Stimulated activated CD8-positive, alpha-beta memory T cell treated with anti-CD3 and anti-CD28 coated beads, Interleukin-4, amount 100 ng/mL, for 48 hours (primary cell): ENCODE results near the gene DCPS.
"Not testable (repeated sequence)": the region's sequence is repeated elsewhere in the genome, so short reads cannot be mapped to it uniquely, and the experiment has no call there.

Experiments used
- DNase-seq: peaks from one replicate; pipeline ENCODE4 v3.0.0-alpha.2; 2020

DCPS gene

GRCh38 chr11:126303623-126304456, at the start of gene DCPS:
TSS of gene DCPS (plus strand) at chr11:126304060. CDS start at chr11:126304081, 21 bp downstream.
- peak; percentile 90 for DNase-seq

- DNase-seq, result no peak
Measured at GRCh38 chr11:126254819-126255218, 49.0 kb upstream of the DCPS start.

DNA sequence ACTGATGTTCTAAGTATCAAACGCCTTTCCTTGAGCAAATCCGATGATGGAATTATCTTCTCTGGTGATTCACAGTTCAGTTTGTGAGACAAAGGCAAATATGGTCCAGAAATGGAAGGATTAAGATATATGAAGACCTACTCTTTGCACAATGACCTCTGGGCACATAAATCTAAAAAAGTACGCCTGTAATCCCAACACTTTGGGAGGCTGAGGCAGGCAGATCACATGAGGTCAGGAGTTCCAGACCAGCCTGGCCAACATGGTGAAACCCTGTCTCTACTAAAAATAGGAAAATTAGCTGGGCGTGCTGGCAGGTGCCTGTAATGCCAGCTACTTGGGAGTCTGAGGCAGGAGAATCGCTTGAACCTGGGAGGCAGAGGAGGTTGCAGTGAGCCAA, 48.4 kb upstream of the DCPS start:
- not testable (repeated sequence) for DNase-seq

GRCh38 chr11:126256216-126256615, 47.6 kb upstream of the DCPS start:
- DNase-seq, result no peak

- no peak for DNase-seq
Measured at GRCh38 chr11:126257144-126257543, 46.7 kb upstream of the DCPS start.

GRCh38 chr11:126257764-126258163, 46.1 kb upstream of the DCPS start:
- DNase-seq, result no peak

DNA sequence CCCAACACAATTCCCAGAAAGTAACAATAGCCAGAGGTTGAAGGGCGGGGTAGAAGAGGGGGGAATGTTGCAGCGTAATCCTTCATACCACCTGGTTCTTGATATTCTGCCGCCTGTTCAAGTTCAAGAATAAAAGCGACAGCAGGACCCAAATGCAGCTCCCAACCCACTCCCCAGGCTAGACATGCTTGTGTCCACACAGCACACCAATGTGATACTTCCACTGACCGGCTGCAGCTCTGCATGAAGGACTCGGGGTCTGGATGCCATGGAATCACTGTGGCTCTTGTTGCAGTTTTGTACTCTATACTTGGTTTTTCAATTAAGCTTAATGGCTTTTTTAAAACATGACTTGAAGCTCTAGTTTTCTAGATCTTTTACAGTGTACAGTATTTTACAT, 41.6 kb upstream of the DCPS start:
- no peak for DNase-seq

- DNase-seq, result no peak
Measured at GRCh38 chr11:126263489-126263888, 40.4 kb upstream of the DCPS start.

DNA sequence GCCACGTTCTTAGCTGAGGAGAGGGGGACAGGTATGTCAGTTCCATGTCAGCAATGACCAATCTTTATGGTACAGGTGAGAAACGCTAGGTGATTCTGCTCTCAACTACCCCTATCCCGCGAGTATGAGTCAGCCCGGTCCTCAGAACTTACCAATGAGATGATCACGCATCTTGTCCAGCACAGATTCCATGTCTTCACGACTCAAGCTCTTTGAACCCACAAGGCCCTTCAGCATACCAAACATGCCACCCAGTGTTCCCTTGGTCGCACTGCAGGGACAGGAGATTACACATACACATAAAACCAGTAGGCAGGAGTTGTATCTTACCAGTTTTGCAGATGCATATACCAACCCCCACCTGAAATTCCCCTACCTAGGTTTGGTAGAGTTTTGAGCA, 38.0 kb upstream of the DCPS start:
- DNase-seq, result no peak

- DNase-seq, result no peak
Measured at GRCh38 chr11:126267650-126268049, 36.2 kb upstream of the DCPS start.

GRCh38 chr11:126268361-126268707, 35.5 kb upstream of the DCPS start:
- no peak for DNase-seq

GRCh38 chr11:126268708-126269579, 34.9 kb upstream of the DCPS start, which contains the start of the genes FOXRED1 and SRPRA:
TSS of gene FOXRED1 (plus strand) at chr11:126269154. CDS start at chr11:126269207, 53 bp downstream.
TSS of gene SRPRA (minus strand) at chr11:126268895. CDS start at chr11:126268804, 91 bp downstream.
- DNase-seq, result peak; percentile 99

GRCh38 chr11:126277322-126277721, 26.5 kb upstream of the DCPS start:
- DNase-seq, result no peak

DNA sequence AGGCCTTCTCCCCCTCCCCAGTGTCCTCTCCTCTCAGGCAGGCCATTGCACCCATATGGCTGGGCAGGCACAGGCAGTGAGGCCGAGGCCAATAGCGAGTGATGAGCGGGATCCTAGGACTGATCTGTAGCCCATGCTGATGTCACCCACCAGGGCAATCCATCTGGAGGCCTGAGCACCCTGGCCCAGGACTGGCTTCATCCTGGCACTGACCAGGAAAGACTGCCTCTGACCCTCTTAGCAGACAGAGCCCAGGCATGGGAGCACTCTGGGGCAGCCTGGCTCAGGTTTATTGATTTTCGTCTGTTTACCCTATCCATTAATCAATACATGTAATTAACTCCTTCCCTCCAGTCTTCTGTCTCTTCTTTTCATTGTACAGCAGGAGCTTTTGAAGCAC, 26.1 kb upstream of the DCPS start:
- DNase-seq, result no peak

GRCh38 chr11:126279191-126279590, 24.7 kb upstream of the DCPS start:
- DNase-seq, result no peak

DNA sequence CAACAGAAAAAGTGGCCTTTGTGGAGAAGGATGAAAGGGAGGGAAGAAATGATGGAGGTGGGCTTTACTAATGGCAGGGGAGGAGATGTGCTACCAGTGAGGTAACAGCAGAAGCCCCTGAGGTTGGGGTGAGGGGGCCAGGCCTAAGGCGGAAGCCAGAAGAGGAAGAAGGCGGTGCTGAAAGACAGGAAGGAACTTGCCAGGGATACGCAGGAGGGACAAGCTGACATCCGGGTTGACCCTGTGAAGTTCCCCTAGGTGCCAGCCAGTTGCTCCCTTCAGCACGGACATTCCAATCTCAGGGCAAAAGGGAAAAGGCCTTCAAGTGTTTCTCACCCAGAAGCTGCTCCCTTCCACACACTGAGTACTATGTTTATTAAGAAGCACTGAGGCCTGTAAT, 23.3 kb upstream of the DCPS start:
- DNase-seq, result no peak

- DNase-seq, result no peak
Measured at GRCh38 chr11:126281245-126281644, 22.6 kb upstream of the DCPS start.

DNA sequence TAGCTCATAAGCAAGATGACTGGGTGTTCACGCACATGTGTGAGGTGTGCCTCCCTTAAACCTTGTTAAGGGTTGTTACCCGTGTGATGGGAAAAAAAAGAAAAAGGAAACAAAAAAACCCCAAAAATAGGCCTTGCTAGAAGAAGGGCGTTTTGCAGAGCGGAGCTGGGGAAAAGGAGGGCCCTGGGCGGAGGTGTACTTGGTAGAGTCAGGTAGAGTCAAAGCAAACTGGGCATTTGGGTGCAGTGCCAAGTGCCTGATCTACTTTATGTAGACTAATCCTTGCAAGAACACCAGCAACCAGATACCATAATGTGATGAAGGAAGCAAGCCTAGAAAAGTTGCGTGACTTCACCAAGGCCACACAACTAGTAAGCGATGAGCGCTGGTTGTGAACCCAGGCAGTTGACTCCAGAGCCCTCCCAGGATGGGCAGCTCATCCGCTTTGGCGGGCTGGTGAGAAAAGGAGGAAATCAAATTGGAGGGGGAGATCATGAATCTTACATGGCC, 22.1 kb upstream of the DCPS start:
- no peak for DNase-seq

GRCh38 chr11:126282361-126282735, 21.5 kb upstream of the DCPS start:
- DNase-seq, result peak; percentile 43

DNA sequence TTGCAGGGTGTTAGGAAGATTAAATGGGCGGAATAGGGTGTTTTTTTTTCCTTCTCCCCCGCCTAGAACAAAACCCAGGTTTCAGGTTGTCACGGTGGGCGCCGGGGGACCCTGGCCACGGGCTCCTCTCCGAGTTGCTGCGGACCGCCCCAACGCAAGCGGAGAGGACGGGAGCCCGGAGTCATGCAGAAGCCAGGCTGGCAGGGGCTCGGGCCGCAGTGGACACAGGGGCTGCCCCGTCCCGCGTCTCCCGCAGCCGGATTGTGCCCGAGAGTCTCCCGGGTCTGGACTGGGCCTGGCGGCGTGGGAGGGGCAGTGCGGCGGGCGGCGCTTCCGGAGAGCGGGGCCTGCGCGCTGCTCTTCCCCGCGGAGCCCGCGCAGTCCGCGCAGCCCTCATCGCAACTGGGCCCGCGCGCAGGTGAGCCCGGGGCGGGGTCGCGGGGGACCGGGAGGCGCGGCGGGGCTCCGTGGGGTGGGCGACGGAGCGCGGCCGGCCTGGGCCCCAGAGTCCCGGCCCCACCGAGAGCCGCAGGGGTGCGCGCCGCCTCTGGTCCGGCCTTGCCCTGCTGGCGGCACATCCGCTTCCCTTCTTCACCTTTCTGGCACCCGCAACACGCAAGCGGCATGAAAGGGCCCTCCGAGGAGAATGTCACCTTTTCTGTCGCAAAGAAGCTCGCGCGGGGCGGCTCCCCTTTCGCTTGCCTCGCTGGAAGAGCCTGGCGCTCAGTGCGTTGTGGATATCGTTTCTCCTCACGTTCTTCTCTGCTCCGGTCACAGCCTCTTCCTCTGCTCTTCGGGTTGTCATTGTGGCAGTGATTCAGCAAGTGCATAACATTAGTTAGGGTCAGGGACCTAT, 20.9 kb upstream of the DCPS start, which contains the start of gene TIRAP:
TSS of gene TIRAP (plus strand) at position 358 of the 856 bp plus-strand sequence. CDS start 7,802 bp downstream, outside the sequence.
- DNase-seq, result peak; percentile 68

DNA sequence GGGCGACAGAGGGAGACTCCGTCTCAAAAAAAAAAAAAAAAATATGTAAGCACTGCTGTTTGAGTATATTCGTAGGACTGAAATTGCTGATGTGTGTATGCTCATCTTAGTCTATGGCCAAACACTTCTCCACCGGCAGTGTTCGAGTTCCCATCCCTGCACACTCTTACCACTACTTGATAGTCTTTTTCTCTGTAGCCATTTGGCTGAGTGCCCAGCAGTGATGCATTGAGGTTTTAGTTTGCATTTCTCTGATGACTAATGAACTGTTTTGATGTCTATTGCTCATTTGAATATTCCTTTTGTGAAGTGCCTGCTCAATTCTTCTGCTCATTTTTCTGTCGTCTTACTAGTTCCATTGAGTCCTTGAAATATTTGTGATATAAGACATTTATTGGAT, 19.0 kb upstream of the DCPS start:
- peak; percentile 94 for DNase-seq

DNA sequence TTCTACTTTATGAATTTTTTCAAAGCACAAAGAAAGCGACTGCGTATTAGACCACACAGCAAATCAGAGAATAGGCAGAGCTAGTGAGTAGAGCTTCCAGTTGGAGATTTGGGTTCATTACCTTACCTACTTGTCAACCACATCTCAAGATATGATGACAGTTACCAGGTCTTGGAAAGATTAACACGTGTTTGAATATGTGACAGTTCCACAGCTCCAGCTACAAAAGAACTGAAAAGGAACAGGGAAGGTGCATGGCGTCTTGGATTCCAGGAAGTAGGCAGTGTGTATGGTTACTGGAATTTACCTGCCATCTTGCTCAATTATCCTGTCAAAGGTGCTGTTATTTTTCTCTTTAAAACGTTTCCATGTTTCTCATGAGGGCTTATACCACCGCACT, 15.6 kb upstream of the DCPS start:
- DNase-seq, result no peak

DNA sequence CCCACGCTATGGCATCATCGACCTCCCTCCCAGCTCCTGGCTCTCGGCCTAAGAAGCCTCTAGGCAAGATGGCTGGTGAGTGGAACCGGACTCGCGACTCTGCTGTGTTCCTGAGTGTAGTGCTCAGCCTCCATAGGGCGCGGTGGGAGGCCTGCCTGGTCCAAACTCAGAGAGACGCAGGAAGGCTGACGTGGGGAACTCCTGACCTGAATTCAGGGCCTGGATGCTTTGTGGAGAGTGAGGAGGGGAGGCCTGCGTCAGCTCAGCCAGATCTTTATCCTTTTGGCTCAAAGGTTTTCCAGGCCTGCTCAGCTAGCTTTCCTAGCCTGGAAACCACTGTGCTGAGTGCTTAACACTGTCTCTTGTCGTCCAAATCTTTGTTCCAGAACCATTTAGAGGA, 13.0 kb upstream of the DCPS start:
- DNase-seq, result no peak
